ENCODE measurements around the gene MTFMT.

DNA sequence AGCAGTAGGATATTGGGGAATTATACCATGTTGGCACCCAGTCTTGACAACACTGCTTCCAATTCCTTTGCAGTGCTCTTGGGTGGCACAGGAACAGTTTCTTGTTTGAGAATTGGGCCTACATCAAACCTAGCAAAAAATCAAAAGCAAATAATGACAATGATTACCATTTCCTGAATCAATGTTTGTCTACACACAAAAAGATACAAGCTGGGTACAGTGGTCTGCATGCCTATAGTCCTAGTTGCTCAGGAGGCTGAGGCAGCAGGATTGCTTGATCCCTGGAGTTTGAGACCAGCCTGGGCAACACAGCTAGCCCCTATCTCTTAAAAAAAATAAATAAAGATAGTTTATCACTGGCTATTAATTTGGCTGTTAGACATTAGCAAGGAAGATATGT is 8.0 kb downstream of the MTFMT start:
- TF ChIP-seq, protein P1, sequence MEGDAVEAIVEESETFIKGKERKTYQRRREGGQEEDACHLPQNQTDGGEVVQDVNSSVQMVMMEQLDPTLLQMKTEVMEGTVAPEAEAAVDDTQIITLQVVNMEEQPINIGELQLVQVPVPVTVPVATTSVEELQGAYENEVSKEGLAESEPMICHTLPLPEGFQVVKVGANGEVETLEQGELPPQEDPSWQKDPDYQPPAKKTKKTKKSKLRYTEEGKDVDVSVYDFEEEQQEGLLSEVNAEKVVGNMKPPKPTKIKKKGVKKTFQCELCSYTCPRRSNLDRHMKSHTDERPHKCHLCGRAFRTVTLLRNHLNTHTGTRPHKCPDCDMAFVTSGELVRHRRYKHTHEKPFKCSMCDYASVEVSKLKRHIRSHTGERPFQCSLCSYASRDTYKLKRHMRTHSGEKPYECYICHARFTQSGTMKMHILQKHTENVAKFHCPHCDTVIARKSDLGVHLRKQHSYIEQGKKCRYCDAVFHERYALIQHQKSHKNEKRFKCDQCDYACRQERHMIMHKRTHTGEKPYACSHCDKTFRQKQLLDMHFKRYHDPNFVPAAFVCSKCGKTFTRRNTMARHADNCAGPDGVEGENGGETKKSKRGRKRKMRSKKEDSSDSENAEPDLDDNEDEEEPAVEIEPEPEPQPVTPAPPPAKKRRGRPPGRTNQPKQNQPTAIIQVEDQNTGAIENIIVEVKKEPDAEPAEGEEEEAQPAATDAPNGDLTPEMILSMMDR (IDR thresholded peaks at IDR 0.05): no peak
- no peak for TF ChIP-seq POLR2AphosphoS5 (IDR thresholded peaks at IDR 0.05)
